Nephron progenitor cell (in vitro differentiated cells): ENCODE results near the gene PPL.
A peak's percentile ranks its signal among the peaks of the same experiment; 100 is the strongest.

ENCODE experiments used
- DNase-seq: peaks from one replicate; pipeline ENCODE4 v3.0.0; 2021
- H3K27ac Mint-ChIP-seq: 2 replicates; pipeline ENCODE4 v1.8.0; 2021; ENCODE audit warnings: mild to moderate bottlenecking, moderate library complexity, mixed read lengths
- H3K27me3 Mint-ChIP-seq: 2 replicates; pipeline ENCODE4 v1.8.0; 2021; ENCODE audit warnings: mild to moderate bottlenecking, low read depth, mixed read lengths; ENCODE audit not compliant: poor library complexity
- H3K36me3 Mint-ChIP-seq: 2 replicates; pipeline ENCODE4 v1.8.0; 2021; ENCODE audit warnings: low read depth, mixed read lengths
- H3K4me1 Mint-ChIP-seq: 2 replicates; pipeline ENCODE4 v1.8.0; 2021; ENCODE audit warnings: mixed read lengths
- H3K4me3 Mint-ChIP-seq: 2 replicates; pipeline ENCODE4 v1.8.0; 2021; ENCODE audit warnings: mild to moderate bottlenecking, moderate library complexity, mixed read lengths
- H3K9me3 Mint-ChIP-seq: 2 replicates; pipeline ENCODE4 v1.8.0; 2021; ENCODE audit warnings: mild to moderate bottlenecking, moderate library complexity, mixed read lengths
- TF ChIP-seq, protein P1 (sequence below): fragments of 200-600 bp; sonication (generic); IDR thresholded peaks from 2 replicates; pipeline ENCODE4 v1.5.0; 2021; ENCODE audit warnings: antibody characterized with exemption

The PPL gene

DNA sequence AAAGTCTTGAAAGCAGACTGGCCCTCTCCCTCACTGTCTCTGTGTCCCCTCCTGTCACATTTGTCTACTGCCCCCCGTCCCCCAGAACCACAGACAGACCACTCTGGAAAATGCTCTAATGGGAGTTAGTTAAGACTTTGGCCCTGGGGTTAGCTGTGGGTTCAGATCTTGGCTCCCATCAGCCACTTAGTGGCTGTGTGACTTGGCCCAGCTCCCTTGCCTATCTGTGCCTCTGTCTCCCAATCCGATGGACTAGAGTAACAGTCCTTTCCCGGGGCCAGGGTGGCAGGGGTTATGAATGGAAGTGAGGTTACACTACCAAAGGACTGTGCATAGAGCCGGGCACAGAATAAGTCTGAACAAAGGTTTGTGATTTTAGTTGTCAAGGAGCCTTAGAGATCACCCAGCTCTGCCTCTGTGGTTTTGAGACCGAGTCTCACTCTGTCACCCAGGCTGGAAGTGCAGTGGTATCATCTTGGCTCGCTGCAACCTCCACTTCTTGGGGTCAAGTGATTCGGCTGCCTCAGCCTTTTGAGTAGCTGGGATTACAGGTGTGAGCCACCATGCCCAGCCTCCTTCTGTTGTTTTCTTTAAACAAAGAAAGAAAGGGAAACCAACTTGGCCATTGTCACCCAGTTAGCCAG lies 23.7 kb downstream of the PPL start:
- no peak overlapping the region for H3K4me3 Mint-ChIP-seq

GRCh38 chr16:4911970-4912386 lies 25.0 kb downstream of the PPL start:
- no peak overlapping the region for H3K4me3 Mint-ChIP-seq
- DNase-seq: no peak
- H3K27me3 Mint-ChIP-seq: peaks cover 3% of the 10 kb centered on the region
- TF ChIP-seq, protein P1, sequence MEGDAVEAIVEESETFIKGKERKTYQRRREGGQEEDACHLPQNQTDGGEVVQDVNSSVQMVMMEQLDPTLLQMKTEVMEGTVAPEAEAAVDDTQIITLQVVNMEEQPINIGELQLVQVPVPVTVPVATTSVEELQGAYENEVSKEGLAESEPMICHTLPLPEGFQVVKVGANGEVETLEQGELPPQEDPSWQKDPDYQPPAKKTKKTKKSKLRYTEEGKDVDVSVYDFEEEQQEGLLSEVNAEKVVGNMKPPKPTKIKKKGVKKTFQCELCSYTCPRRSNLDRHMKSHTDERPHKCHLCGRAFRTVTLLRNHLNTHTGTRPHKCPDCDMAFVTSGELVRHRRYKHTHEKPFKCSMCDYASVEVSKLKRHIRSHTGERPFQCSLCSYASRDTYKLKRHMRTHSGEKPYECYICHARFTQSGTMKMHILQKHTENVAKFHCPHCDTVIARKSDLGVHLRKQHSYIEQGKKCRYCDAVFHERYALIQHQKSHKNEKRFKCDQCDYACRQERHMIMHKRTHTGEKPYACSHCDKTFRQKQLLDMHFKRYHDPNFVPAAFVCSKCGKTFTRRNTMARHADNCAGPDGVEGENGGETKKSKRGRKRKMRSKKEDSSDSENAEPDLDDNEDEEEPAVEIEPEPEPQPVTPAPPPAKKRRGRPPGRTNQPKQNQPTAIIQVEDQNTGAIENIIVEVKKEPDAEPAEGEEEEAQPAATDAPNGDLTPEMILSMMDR: no peak
- H3K4me1 Mint-ChIP-seq: no peaks in the 10 kb centered on the region
- no peaks in the 10 kb centered on the region for H3K36me3 Mint-ChIP-seq
- H3K27ac Mint-ChIP-seq: peak overlapping the region; percentile 41
- no peaks in the 10 kb centered on the region for H3K9me3 Mint-ChIP-seq

More for the DNA sequence above, 23.7 kb downstream of the PPL start:
- TF ChIP-seq, protein P1: no peak
- H3K27ac Mint-ChIP-seq: peak overlapping the region; percentile 85
- peaks cover 3% of the 10 kb centered on the region for H3K27me3 Mint-ChIP-seq
- H3K4me1 Mint-ChIP-seq: no peaks in the 10 kb centered on the region
- no peaks in the 10 kb centered on the region for H3K9me3 Mint-ChIP-seq
- DNase-seq: no peak
- H3K36me3 Mint-ChIP-seq: no peaks in the 10 kb centered on the region

DNA sequence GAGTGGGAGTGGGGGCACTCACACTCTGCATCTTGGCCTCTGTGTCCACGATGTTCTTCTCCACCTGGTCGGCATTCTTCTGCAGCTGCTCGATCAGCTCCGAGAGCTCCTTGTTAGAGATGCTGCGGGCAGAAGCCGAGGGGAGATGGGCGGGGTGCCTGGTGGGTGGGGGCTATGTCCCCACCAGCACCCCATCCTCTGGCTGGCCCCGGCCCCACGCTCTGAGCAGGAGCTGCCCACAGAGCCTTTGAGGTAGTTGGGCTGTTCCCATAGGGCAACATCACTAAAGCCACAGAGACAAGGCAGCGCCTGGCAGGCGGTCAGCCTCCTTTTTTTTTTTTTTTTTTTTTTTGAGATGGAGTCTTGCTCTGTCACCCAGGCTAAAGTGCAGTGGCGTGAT lies 26.1 kb downstream of the PPL start:
- Mint-ChIP-seq H3K4me3 (no peak overlapping the region), H3K9me3 (no peaks in the 10 kb centered on the region), H3K4me1 (no peaks in the 10 kb centered on the region), H3K27ac (no peak overlapping the region), H3K36me3 (no peaks in the 10 kb centered on the region), H3K27me3 (peaks cover 3% of the 10 kb centered on the region)
- TF ChIP-seq, protein P1: no peak
- no peak for DNase-seq

DNA sequence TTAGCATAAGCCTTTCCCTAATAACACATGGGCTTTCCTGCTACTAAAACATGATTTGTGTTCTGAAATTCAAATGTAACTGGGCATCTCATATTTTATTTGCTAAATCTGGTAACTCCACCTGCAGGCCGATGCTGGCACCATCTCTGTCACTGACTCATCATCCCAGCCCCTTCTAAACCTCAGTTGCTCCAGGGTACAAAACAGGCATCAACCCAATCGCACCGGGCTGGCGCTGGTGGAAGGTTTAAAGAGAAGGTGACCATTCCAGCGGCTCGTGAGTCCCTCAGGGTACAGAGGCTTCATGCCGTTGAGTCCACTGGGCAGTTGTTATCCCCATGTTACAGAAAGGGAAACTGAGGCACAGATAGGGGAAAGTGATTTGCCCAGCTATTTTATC lies 27.1 kb downstream of the PPL start:
- peaks cover 6% of the 10 kb centered on the region for H3K27me3 Mint-ChIP-seq
- H3K4me3 Mint-ChIP-seq: no peak overlapping the region
- no peaks in the 10 kb centered on the region for H3K36me3 Mint-ChIP-seq
- no peaks in the 10 kb centered on the region for H3K9me3 Mint-ChIP-seq
- no peak for DNase-seq
- no peaks in the 10 kb centered on the region for H3K4me1 Mint-ChIP-seq
- TF ChIP-seq, protein P1: no peak
- no peak overlapping the region for H3K27ac Mint-ChIP-seq

GRCh38 chr16:4908854-4909401 lies 28.0 kb downstream of the PPL start:
- H3K4me1 Mint-ChIP-seq: no peaks in the 10 kb centered on the region
- peaks cover 11% of the 10 kb centered on the region for H3K27me3 Mint-ChIP-seq
- H3K36me3 Mint-ChIP-seq: no peaks in the 10 kb centered on the region
- TF ChIP-seq, protein P1: no peak
- H3K4me3 Mint-ChIP-seq: no peak overlapping the region
- H3K27ac Mint-ChIP-seq: no peak overlapping the region
- no peaks in the 10 kb centered on the region for H3K9me3 Mint-ChIP-seq
- no peak for DNase-seq
